ENCODE results near the gene COL15A1. TPM values are rescaled to one million over a fixed set of nuclear protein-coding genes. Genes with fewer than 3 reads are reported as not detected.
A peak's percentile ranks its signal among the peaks of the same experiment; 100 is the strongest.

Gene COL15A1
- total RNA-seq, 2 donors from 2014 or later: not detected

- no peak for ATAC-seq
- no peaks in the 10 kb centered on the region for H3K9me3 ChIP-seq (ENCODE audit: control insufficient read depth, low read length, poor library complexity, severe bottlenecking)
- peaks cover 33% of the 10 kb centered on the region for H3K4me1 Mint-ChIP-seq
- H3K36me3 Mint-ChIP-seq (ENCODE audit: low read depth): no peaks in the 10 kb centered on the region
- no peaks in the 10 kb centered on the region for H3K27me3 Mint-ChIP-seq
- H3K27ac Mint-ChIP-seq: peak overlapping the region; percentile 94
- H3K4me3 Mint-ChIP-seq: peak overlapping the region; percentile 95
- DNase-seq: no peak
Measured at GRCh38 chr9:99103054-99103895, 159.6 kb downstream of the COL15A1 start.

GRCh38 chr9:99103901-99104458, 160.3 kb downstream of the COL15A1 start:
- no peaks in the 10 kb centered on the region for H3K27me3 Mint-ChIP-seq
- peak overlapping the region; percentile 94 for H3K27ac Mint-ChIP-seq
- ATAC-seq (no peak), DNase-seq (no peak)
- peak overlapping the region; percentile 95 for H3K4me3 Mint-ChIP-seq
- no peaks in the 10 kb centered on the region for H3K9me3 ChIP-seq (ENCODE audit: control insufficient read depth, low read length, poor library complexity, severe bottlenecking)
- H3K36me3 Mint-ChIP-seq (ENCODE audit: low read depth): no peaks in the 10 kb centered on the region
- H3K4me1 Mint-ChIP-seq: peaks cover 41% of the 10 kb centered on the region

GRCh38 chr9:99104459-99105151, 160.9 kb downstream of the COL15A1 start, which contains the start of gene TGFBR1:
TGFBR1 (plus strand) TSS chr9:99105113; CDS start chr9:99105206, 93 bp downstream.
- Mint-ChIP-seq H3K36me3 (ENCODE audit: low read depth) (no peaks in the 10 kb centered on the region), H3K27me3 (no peaks in the 10 kb centered on the region), H3K27ac (peak within 1 kb of the TSS; percentile 94), H3K4me1 (peaks cover 47% of the 10 kb centered on the region), H3K4me3 (peak within 1 kb of the TSS; percentile 95)
- ATAC-seq (peak; percentile 89), DNase-seq (peak; percentile 88 to 96 (median 94))
- H3K9me3 ChIP-seq (ENCODE audit: control insufficient read depth, low read length, poor library complexity, severe bottlenecking): no peaks in the 10 kb centered on the region

- H3K4me1 Mint-ChIP-seq: peaks cover 50% of the 10 kb centered on the region
- H3K36me3 Mint-ChIP-seq (ENCODE audit: low read depth): no peaks in the 10 kb centered on the region
- peak overlapping the region; percentile 95 for H3K4me3 Mint-ChIP-seq
- H3K27me3 Mint-ChIP-seq: no peaks in the 10 kb centered on the region
- peak overlapping the region; percentile 83 for H3K27ac Mint-ChIP-seq
- peak; percentile 12 for ATAC-seq
- DNase-seq: peak in 2 of 3 donors; percentile 12 to 37
- H3K9me3 ChIP-seq (ENCODE audit: control insufficient read depth, low read length, poor library complexity, severe bottlenecking): no peaks in the 10 kb centered on the region
Measured at GRCh38 chr9:99105152-99106043, 161.7 kb downstream of the COL15A1 start.

- H3K27ac Mint-ChIP-seq: peak overlapping the region; percentile 83
- H3K9me3 ChIP-seq (ENCODE audit: control insufficient read depth, low read length, poor library complexity, severe bottlenecking): no peaks in the 10 kb centered on the region
- DNase-seq: no peak
- H3K4me3 Mint-ChIP-seq: peak overlapping the region; percentile 89
- no peaks in the 10 kb centered on the region for H3K36me3 Mint-ChIP-seq (ENCODE audit: low read depth)
- H3K4me1 Mint-ChIP-seq: peaks cover 53% of the 10 kb centered on the region
- H3K27me3 Mint-ChIP-seq: no peaks in the 10 kb centered on the region
- no peak for ATAC-seq
Measured at GRCh38 chr9:99106044-99106375, 162.3 kb downstream of the COL15A1 start.

- Mint-ChIP-seq H3K4me3 (peak overlapping the region; percentile 85), H3K27ac (peak overlapping the region; percentile 88), H3K27me3 (no peaks in the 10 kb centered on the region), H3K4me1 (peaks cover 63% of the 10 kb centered on the region), H3K36me3 (ENCODE audit: low read depth) (no peaks in the 10 kb centered on the region)
- no peaks in the 10 kb centered on the region for H3K9me3 ChIP-seq (ENCODE audit: control insufficient read depth, low read length, poor library complexity, severe bottlenecking)
- ATAC-seq (no peak), DNase-seq (no peak)
Measured at GRCh38 chr9:99107421-99107820, 163.7 kb downstream of the COL15A1 start.

GRCh38 chr9:99108131-99108530, 164.4 kb downstream of the COL15A1 start:
- Mint-ChIP-seq H3K27me3 (no peaks in the 10 kb centered on the region), H3K36me3 (ENCODE audit: low read depth) (no peaks in the 10 kb centered on the region), H3K4me1 (peaks cover 71% of the 10 kb centered on the region), H3K27ac (peak overlapping the region; percentile 88), H3K4me3 (peak overlapping the region; percentile 85)
- DNase-seq: no peak
- no peaks in the 10 kb centered on the region for H3K9me3 ChIP-seq (ENCODE audit: control insufficient read depth, low read length, poor library complexity, severe bottlenecking)
- no peak for ATAC-seq

- Mint-ChIP-seq H3K36me3 (ENCODE audit: low read depth) (no peaks in the 10 kb centered on the region), H3K27me3 (no peaks in the 10 kb centered on the region), H3K4me1 (peaks cover 73% of the 10 kb centered on the region), H3K27ac (peak overlapping the region; percentile 9), H3K4me3 (no peak overlapping the region)
- no peaks in the 10 kb centered on the region for H3K9me3 ChIP-seq (ENCODE audit: control insufficient read depth, low read length, poor library complexity, severe bottlenecking)
- ATAC-seq (no peak), DNase-seq (no peak)
Measured at GRCh38 chr9:99109522-99109921, 165.8 kb downstream of the COL15A1 start.

- H3K9me3 ChIP-seq (ENCODE audit: control insufficient read depth, low read length, poor library complexity, severe bottlenecking): no peaks in the 10 kb centered on the region
- DNase-seq: peak in 2 of 3 donors; percentile 22 to 23
- Mint-ChIP-seq H3K27me3 (no peaks in the 10 kb centered on the region), H3K27ac (peak overlapping the region; percentile 14), H3K36me3 (ENCODE audit: low read depth) (no peaks in the 10 kb centered on the region), H3K4me3 (peak overlapping the region; percentile 75), H3K4me1 (peaks cover 75% of the 10 kb centered on the region)
- ATAC-seq: peak; percentile 99
Measured at GRCh38 chr9:99112750-99113413, 169.2 kb downstream of the COL15A1 start.

- no peak for ATAC-seq
- DNase-seq: no peak
- Mint-ChIP-seq H3K4me3 (peak overlapping the region; percentile 75), H3K4me1 (peaks cover 70% of the 10 kb centered on the region), H3K27me3 (no peaks in the 10 kb centered on the region), H3K36me3 (ENCODE audit: low read depth) (no peaks in the 10 kb centered on the region), H3K27ac (peak overlapping the region; percentile 14)
- H3K9me3 ChIP-seq (ENCODE audit: control insufficient read depth, low read length, poor library complexity, severe bottlenecking): no peaks in the 10 kb centered on the region
Measured at GRCh38 chr9:99113414-99114048, 169.8 kb downstream of the COL15A1 start.

GRCh38 chr9:99114049-99114440, 170.3 kb downstream of the COL15A1 start:
- Mint-ChIP-seq H3K4me3 (peak overlapping the region; percentile 39), H3K36me3 (ENCODE audit: low read depth) (peaks cover 2% of the 10 kb centered on the region)
- H3K9me3 ChIP-seq (ENCODE audit: control insufficient read depth, low read length, poor library complexity, severe bottlenecking): no peaks in the 10 kb centered on the region

More at GRCh38 chr9:99114049-99114440, 170.3 kb downstream of the COL15A1 start:
- ATAC-seq (no peak), DNase-seq (no peak)
- H3K4me1 Mint-ChIP-seq: peaks cover 70% of the 10 kb centered on the region
- no peak overlapping the region for H3K27ac Mint-ChIP-seq
- no peaks in the 10 kb centered on the region for H3K27me3 Mint-ChIP-seq
